H7 (cell line): ENCODE measurements around the gene ZNF337. TPM values are rescaled to one million over a fixed set of nuclear protein-coding genes. Genes with fewer than 3 reads are reported as not detected.
"Not testable (repeated sequence)": the region's sequence is repeated elsewhere in the genome, so short reads cannot be mapped to it uniquely, and the experiment has no call there.

Source experiments
- DNase-seq: peaks from one replicate; pipeline ENCODE4 v3.0.0; 2012
- H3K27me3 ChIP-seq: 2 replicates; pipeline ENCODE4 v1.6.0; 2011; ENCODE audit warnings: mild to moderate bottlenecking, low read length; ENCODE audit not compliant: control insufficient read depth, insufficient read depth
- H3K36me3 ChIP-seq: replicated peaks from 2 replicates; pipeline ENCODE4 v1.5.1; 2011; ENCODE audit warnings: low read length; ENCODE audit not compliant: control insufficient read depth, insufficient read depth
- H3K4me3 ChIP-seq: 2 replicates; pipeline ENCODE4 v1.5.1; 2011; ENCODE audit warnings: low read depth, mild to moderate bottlenecking, control low read depth, low read length, moderate library complexity; ENCODE audit not compliant: insufficient read depth
- total RNA-seq: library from RNA; depleted of rRNA; stranded (reverse); fragments of >200 nt; shearing (Covaris generic); gene quantifications from 2 replicates; pipeline ENCODE4 v1.2.3, GENCODE V29; 2014

ZNF337 gene
- total RNA-seq, 1 experiment from 2014 or later: 5.7 TPM

DNA sequence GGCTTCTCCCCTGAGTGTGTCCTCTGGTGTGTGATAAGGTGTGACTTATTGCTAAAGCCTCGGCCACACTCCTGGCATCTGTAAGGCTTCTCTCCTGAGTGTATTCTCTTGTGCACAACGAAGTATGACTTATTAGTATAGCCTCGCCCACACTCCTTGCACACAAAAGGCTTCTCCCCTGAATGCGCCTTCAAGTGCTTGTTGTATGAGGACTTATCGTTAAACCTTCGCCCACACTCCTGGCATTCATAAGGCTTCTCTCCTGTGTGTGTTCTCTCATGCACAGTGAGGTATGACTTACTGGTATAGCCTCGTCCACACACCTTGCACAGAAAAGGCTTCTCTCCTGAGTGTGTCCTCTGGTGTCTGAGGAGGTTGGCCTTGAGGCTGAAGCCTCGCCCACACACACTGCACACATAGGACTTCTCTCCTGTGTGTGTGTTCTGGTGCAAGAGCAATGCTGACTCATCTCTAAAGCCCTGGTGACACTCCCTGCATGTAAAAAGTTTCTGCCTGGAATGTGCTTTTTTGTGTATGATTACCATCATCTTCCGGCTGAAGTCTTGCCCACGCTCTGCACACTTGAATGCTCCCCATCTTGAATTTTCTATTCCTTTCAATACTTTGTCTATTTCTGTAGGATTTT is 20.4 kb downstream of the ZNF337 start:
- Histone ChIP-seq H3K36me3 (peaks cover 24% of the 10 kb centered on the region), H3K4me3 (no peak overlapping the region), H3K27me3 (no peaks in the 10 kb centered on the region)
- no peak for DNase-seq

DNA sequence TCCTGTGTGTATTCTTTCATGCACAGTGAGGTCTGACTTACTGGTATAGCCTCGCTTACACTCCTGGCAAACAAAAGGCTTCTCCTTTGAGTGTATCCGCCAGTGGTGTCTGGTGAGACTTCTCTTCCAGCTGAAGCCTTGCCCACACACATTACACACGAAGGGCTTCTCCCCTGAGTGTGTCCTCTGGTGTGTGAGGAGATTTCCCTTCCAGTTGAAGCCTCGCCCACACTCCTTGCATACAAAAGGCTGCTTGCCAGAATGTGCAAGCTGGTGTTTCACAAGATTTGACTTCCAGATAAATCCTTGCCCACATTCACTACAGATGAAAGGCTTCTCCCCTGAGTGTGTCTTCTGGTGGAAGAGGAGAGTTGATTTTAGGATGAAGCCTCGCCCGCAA is 21.5 kb downstream of the ZNF337 start:
- no peak for DNase-seq
- Histone ChIP-seq H3K27me3 (no peaks in the 10 kb centered on the region), H3K36me3 (peaks cover 24% of the 10 kb centered on the region), H3K4me3 (no peak overlapping the region)

DNA sequence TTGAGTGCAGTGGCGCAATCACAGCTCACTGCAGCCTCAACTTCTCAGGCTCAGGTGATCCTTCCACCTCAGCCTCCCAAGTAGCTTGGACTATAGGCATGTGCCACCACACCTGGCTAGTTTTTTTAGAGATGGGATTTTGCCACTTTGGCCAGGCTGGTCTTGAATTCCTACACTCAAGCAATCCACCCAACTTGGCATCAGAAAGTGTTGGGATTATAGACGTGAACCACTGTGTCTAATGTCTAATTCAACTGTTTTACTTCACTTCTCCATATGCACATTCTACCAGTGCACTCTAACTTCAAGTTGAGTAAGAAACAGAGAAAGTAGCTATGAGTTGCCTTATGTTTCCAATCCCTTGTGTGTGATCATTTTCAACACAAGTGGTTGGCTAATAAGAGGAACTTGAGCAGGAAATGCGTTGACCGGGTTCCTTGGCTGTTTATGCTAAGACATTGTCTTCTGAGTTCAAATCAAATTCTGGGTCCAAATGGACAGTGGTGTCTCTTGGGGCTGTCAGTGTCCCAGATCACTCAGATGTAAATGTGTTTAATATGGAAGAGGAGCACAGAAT is 23.9 kb downstream of the ZNF337 start:
- Histone ChIP-seq H3K36me3 (peaks cover 24% of the 10 kb centered on the region), H3K27me3 (no peaks in the 10 kb centered on the region), H3K4me3 (no peak overlapping the region)
- no peak for DNase-seq

DNA sequence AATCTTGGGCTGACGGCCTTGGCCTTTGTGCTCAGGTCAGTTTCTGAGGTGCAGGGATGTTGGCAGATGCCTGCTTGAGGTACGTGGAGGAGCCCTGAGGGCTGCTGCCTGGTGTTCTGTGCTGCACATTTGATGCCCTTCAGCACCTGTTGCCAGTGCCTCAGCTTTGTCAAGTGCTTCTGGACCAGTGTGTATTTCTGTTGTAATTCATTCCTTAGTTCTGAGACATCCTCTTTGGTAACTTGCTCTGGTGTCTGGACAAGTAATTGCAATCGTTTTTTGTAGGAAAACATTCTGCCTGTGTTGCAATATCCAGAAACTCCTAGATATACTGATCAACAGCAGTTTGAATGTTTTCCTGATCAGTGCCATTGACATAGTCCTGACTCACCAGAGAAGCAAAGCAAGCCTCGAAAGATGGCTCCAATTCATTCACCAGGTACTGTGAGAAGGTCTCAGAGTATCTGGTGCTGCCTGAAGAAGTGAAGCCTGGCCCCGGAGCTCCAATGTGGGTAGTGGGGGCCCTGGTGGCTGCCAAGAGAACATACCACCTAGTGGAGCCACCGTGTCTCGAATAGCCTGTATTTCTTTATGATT is 26.7 kb downstream of the ZNF337 start:
- H3K27me3 ChIP-seq: no peaks in the 10 kb centered on the region
- no peak overlapping the region for H3K4me3 ChIP-seq
- H3K36me3 ChIP-seq: peaks cover 7% of the 10 kb centered on the region
- peak; percentile 55 for DNase-seq

DNA sequence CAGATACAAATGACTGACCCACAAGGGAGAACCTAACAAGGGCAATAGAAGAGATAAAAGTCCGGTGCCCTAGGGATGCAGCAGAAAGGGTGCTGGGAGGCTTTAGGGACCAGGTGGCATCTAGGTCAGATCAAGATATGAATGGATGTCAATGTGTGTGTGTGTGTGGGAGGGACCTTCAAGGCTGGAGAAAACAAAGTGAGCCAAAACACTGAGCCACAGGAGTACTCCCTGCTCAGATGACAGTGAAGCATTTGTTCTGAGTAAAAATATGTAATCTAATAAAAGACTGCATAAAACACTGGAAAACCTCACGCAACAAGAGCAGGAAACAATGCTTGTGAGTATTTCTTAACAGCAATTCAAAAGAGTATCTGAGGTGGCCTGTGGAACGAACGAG is 28.2 kb downstream of the ZNF337 start:
- Histone ChIP-seq H3K4me3 (no peak overlapping the region), H3K36me3 (no peaks in the 10 kb centered on the region), H3K27me3 (no peaks in the 10 kb centered on the region)
- DNase-seq: no peak

DNA sequence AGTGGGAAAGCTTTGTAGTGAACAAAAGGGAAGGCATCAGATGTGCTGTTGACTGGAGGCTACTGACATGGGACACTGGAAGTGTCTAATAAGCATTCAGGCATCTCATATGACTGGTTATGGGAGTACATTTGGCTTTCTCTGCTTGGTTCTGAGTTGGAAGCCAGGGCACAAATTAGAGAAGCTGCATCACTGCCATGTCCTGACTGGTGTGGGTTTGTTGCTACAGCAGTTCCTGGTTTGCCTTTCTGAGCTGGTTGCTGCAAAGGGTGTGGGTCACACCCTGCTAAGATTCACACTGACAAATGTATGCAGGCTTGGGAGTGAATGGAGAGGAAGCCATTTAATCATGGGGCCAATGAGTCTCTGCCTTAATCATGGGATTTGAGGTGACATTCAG is 36.7 kb downstream of the ZNF337 start:
- DNase-seq: no peak
- H3K4me3 ChIP-seq: no peak overlapping the region
- no peaks in the 10 kb centered on the region for H3K27me3 ChIP-seq
- H3K36me3 ChIP-seq: no peaks in the 10 kb centered on the region

DNA sequence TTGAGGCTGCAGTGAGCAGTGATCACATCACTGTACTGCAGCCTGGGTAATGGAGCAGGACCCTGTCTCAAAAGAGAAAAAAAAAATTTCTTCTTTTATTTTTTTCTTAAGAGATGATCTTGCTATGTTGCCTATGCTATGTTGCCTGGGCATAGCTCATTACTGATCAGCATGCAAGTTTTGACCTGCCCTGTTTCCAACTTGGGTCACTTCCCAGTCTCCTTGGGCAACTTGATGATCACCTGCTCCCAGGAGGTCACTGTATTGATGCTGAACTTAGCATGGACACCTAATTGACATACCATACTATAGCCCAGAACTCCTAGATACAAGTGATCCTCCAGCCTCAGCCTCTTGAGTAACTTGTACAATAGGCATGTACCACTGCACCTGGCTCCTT is 42.2 kb downstream of the ZNF337 start:
- H3K4me3 ChIP-seq: no peak overlapping the region
- no peaks in the 10 kb centered on the region for H3K27me3 ChIP-seq
- no peak for DNase-seq
- H3K36me3 ChIP-seq: no peaks in the 10 kb centered on the region

DNA sequence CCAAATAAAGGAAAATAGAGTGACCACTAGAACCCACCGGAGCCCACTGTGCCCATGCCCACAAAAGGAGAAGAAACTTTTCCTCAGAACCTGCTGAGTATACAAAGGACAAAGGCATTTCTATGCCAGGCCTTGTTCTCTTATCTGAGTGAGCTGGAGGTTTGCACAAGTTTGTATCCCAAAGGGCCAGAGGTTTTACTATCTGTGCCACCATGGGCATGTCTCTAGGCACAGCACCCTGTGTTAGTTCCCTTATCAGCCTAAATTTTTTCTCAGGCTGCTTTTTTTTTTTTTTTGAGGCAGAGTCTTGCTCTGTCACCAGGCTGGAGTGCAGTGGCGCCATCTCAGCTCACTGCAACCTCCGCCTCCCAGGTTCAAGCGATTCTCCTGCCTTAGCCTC is 43.8 kb downstream of the ZNF337 start:
- DNase-seq, H3K27me3 ChIP-seq, H3K36me3 ChIP-seq, H3K4me3 ChIP-seq: not testable (repeated sequence)

DNA sequence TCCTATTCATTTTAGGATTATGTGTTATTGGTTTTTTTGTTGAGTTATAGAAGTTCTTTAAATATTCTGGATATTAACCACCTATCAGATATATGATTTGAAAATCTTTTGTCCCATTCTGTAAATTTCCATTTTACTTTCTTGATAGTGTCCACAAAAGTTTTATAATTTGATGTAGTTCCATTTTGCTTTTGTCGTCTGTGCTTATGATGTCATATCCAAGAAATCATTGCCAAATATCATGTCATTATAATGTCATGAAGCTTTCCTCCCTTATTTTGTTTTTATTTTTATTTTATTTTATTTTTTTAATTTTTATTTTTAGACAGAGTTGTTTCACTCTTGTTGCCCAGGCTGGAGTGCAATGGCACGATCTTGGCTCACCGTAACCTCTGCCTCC is 51.8 kb downstream of the ZNF337 start:
- peaks cover 3% of the 10 kb centered on the region; the same call in 1 of the 2 replicates for H3K36me3 ChIP-seq

DNA sequence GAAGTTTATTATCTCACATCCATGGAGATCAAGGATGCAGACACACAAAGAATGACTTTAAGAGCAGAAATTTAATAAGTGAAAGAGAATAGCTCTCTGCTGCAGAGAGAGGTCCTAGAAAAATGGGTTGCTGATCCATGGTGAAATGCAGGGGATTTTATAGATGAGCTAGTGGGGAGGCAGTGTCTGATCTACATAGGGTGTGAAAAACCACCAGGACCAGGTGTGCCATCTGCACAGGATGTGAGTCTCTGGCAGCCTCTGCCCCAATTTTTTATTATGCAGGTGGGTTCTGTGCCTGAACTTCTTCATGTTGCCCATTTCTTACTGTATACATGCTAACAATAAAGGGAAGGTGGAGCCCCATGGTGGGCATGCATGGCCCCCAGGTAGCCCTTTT is 52.9 kb downstream of the ZNF337 start:
- H3K4me3 ChIP-seq: no peak overlapping the region
- no peaks in the 10 kb centered on the region for H3K27me3 ChIP-seq
- peaks cover 3% of the 10 kb centered on the region; the same call in 1 of the 2 replicates for H3K36me3 ChIP-seq
- DNase-seq: no peak

More for the DNA sequence above, 51.8 kb downstream of the ZNF337 start:
- DNase-seq: no peak
- no peak overlapping the region for H3K4me3 ChIP-seq
- H3K27me3 ChIP-seq: no peaks in the 10 kb centered on the region

DNA sequence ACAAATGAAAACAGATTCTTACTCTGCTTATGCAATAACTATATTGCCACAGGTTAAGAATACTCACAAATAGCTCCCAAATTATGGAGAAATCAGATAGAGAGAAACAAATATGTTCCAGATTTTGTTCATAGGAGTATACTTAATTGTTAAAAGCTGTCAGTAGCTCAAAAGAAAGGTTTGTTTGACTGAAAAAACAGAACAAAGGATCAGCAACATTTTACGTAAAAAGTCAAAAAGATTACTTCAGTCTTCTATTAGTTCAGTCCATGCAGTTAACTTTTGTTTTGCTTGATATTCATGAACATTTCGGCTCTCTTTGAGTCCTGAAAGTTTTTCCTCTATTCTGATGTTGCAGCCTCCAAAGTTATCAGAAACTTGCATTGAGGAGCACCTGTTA is 59.4 kb downstream of the ZNF337 start:
- peaks cover 1% of the 10 kb centered on the region for H3K36me3 ChIP-seq
- H3K4me3 ChIP-seq: no peak overlapping the region
- H3K27me3 ChIP-seq: no peaks in the 10 kb centered on the region
- DNase-seq: no peak

DNA sequence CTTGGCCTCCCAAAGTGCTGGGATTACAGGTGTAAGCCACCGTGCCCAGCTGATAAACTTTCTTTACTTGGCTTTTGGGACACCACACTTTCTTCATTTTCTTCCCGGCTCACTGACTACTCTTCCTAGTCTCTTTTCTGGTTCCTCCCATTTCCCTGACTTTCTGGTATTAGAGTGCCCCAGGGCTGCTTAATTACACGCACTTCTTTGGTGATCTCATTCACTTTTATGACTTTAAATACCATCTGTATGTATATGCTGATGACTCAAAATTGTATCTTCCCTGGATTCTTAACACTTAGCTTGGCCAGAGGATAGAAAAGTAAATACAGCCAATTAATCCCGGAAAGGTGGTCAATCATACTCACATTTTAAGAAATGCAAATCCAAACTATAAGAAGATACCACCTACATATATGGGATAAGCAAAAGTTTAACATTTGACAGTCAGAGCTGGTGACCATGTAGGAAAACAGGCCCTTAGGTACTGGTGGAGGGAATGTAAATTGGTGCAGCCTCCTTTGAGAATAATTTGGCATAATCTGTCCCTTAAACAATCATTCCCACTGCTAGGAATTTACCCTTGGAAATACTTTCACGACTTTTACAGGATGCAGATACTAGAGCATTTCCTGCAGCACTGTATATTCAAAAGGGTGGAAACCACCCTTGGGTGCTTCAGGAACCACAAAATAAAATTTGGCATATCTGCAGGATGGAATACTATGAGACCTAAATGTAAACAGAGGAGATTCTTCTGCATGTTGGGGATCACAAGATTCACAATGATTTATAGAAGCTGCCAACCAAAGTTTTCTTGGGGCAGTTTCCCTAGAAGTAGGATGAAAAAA is 63.5 kb downstream of the ZNF337 start:
- Histone ChIP-seq H3K4me3 (no peak overlapping the region), H3K27me3 (no peaks in the 10 kb centered on the region), H3K36me3 (peaks cover 1% of the 10 kb centered on the region)
- no peak for DNase-seq

DNA sequence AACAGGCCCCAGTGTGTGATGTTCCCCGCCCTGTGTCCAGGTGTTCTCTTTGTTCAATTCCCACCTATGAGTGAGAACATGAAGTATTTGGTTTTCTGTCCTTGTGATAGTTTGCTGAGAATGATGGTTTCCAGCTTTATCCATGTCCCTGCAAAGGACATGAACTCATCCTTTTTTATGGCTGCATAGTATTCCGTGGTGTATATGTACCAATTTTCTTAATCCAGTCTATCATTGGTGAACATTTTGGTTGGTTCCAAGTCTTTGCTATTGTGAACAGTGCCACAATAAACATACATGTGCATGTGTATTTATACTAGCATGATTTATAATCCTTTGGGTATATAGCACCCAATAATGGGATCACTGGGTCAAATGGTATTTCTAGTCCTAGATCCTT is 66.0 kb downstream of the ZNF337 start:
- H3K4me3 ChIP-seq, DNase-seq, H3K27me3 ChIP-seq: not testable (repeated sequence)

DNA sequence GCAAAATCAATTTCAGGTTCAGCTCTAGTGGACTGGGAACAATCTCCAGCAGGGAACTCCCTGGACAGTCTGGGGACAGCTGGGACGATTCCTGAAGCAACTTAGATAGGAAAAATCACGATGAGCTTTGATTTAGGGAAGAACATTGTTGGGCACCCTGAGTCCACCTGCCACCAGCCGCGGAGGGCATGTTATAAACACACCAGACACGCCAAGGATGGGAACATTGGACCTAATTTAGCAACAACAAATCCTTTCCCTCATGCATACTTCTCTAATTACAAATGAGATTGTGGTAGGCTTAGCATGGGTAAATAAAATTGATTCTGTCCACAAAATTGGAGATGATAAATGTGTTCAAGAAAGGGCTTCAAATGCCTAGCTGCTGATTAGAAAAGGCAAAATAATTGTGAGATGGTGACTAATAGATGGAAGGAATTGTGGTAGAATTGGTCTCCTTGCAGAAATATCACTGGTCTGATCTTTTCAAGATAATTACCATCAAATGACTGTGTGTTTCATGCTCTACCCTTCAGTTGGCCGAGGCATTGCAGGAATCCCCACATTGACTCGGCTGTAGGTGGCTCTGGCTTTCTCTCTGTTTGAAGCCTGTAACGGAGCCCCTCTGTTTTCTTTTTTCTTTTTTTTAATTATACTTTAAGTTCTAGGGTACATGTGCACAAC is 66.7 kb downstream of the ZNF337 start:
- no peak for DNase-seq
- H3K4me3 ChIP-seq: no peak overlapping the region
- no peaks in the 10 kb centered on the region; the same call in 1 of the 2 replicates for H3K36me3 ChIP-seq
- H3K27me3 ChIP-seq: no peaks in the 10 kb centered on the region

More for the DNA sequence above, 66.0 kb downstream of the ZNF337 start:
- H3K36me3 ChIP-seq: not testable (repeated sequence)
